ENCODE data around the gene NECAB2.
"Not testable (repeated sequence)": the region's sequence is repeated elsewhere in the genome, so short reads cannot be mapped to it uniquely, and the experiment has no call there.

The NECAB2 gene

DNA sequence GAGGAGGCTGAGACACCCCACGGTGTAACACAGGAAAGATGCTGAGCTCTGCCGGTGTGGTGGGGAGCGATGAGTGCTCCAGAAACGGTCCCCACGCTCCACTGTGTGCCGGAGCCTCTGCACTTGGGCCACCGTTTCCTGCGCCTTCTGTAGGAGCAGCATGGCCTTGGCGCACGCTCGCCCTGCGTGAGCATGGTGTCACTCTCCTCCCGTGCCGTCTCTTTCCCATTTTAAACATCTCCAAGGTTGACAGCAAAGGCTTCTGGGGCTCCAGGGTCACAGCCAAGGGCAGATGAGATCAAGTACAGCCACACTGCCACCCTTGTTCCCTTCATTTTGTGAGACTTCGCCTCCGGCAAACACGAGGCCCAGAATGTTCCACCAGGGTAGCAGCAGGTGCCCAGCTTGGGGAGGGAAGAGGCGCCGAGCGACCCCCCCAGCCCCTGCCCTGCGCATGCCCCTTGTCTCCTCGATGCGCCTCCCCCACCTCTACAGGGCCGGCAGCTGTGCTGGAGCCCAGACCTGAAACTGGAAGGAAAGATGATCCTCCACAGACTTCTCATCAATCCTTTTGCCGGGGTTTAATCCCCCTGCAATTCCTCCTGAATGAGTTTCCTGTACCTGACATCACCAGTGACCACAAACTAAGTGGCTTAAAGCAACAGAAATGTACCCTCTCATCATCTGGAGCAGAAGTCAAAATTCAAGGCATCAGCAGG, 34.9 kb upstream of the NECAB2 start:
- no peaks in the 10 kb centered on the region for H3K27me3 Mint-ChIP-seq

DNA sequence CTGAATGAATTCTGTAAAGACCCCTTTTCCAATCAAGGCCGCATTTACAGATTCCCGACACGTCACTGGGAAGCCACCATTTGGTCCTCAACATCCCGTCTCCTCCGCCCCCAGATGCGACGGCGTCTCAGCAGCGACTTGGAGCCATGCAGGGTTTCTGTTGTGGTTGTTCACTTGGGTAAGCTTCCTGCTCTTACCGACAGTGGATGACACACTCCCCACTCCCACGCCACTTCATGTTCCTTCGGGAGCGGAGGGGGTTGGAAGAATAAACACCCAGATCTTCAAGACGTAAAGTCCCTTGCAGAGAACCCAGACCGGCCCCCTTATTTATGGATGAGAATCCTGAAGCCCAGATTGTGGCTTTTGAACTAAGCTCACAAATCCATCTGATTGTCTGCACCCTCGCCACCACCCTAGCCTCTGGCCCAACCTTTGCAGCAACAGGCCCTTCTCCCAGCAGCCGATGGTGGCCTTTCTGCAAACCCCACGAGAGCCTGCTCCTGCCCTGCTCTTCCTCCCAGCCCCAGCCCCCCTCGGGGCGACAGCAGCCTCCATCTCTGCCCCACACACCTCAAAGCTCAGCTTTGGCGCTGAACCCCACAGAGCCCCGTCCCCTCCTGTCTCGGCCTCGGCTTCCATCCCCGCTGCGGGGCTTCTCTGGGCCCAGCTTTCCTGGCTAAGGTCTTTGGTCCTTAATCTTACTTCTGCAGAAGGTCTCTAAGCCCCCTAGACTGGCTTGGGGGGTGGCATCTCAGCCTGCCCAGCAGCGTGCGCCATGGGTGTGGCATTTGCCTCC, 34.0 kb upstream of the NECAB2 start:
- ATAC-seq (no peak), DNase-seq (no peak)
- H3K9me3 Mint-ChIP-seq = no peaks in the 10 kb centered on the region
- H3K27me3 Mint-ChIP-seq = no peaks in the 10 kb centered on the region
- H3K4me1 Mint-ChIP-seq = no peaks in the 10 kb centered on the region
- no peak overlapping the region for H3K27ac Mint-ChIP-seq
- no peak overlapping the region for H3K4me3 Mint-ChIP-seq
- H3K36me3 Mint-ChIP-seq (ENCODE audit: low read depth) = no peaks in the 10 kb centered on the region

More for the DNA sequence above, 34.9 kb upstream of the NECAB2 start:
- Mint-ChIP-seq H3K4me1 (no peaks in the 10 kb centered on the region), H3K36me3 (ENCODE audit: low read depth) (no peaks in the 10 kb centered on the region), H3K27ac (no peak overlapping the region), H3K4me3 (no peak overlapping the region), H3K9me3 (no peaks in the 10 kb centered on the region)
- DNase-seq (no peak), ATAC-seq (no peak)

DNA sequence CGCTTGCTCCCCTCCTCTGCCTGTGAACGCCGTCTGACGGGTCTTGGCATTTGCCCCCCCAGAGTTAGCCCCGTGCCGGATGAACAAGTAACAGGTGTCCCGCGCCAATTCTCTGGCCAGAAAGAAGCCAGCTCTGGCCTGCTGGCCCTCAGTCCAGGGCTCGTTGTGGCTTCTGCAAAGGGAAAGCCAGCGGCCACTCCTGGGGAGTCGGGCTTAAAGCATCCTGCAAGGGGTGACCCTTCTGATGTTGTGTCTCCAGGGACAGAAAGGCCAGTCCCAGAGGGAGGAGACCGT, 33.4 kb upstream of the NECAB2 start:
- no peak overlapping the region for H3K27ac Mint-ChIP-seq
- no peak for DNase-seq
- no peaks in the 10 kb centered on the region for H3K4me1 Mint-ChIP-seq

DNA sequence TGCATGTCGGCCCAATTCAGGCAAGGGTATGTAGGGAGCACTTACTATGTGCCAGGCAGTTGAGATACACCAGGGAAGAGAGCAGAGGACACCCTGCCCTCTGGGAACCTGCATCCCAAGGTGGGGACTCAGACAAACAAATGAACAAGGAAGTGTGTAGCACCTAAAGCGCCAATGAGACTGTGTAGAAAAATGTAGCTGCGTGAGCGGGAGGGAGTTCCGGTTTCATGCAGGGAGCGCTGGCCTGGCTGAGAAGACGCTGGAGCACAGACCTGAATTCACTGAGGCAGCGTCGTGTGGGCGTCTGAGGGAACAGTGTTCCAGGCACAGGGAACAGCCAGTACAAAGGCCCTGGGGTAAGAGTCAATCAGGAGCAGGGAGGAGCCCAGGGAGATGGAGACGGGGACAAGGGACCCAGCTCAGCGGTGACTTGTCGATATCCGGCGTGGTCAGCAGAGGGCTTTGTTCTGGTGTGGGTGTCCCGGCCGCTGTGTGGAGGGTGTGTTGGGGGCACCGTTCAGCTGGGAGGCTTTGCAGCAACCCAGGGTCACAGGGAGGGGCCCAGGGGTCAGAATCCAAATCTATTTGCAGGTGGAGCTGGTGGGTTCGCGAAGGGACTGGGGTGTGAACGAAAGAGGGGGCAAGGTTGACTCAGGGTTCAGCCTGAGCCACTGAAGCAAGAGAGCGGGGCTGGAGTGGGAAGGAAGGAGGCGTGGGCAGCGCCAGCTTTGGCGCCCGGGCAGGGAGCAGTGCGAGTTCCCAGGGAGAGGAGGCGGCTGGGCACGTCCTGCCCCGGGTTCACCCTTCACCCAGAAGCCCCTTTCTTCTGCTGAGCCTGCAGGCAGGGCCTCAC, 32.8 kb upstream of the NECAB2 start:
- Mint-ChIP-seq H3K27ac (no peak overlapping the region), H3K27me3 (no peaks in the 10 kb centered on the region)

More for the DNA sequence above, 33.4 kb upstream of the NECAB2 start:
- no peaks in the 10 kb centered on the region for H3K27me3 Mint-ChIP-seq
- no peaks in the 10 kb centered on the region for H3K9me3 Mint-ChIP-seq
- no peak for ATAC-seq
- H3K36me3 Mint-ChIP-seq (ENCODE audit: low read depth) = no peaks in the 10 kb centered on the region
- H3K4me3 Mint-ChIP-seq = no peak overlapping the region

DNA sequence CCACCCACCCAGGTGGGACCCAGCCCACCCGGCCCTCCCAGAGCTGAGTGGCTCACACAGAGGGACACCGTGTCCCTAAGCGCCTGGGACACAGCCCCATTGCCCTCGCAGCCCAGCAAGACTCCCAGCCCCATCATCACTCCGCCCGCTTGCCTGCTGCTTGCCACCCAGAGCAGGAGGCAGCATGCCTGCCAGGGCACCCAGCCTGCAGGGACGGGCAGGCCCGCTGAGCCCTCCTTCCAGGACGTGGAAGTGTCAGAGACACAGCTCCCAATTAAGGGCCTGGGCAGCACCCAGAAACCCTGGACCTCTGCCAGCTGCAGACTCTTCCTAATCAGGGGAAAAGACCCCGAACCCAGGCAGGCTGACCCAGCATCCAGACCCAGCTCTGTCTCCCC, 32.2 kb upstream of the NECAB2 start:
- ATAC-seq = no peak

More for the DNA sequence above, 32.8 kb upstream of the NECAB2 start:
- no peak for DNase-seq
- no peak for ATAC-seq
- no peak overlapping the region for H3K4me3 Mint-ChIP-seq
- H3K9me3 Mint-ChIP-seq = no peaks in the 10 kb centered on the region
- no peaks in the 10 kb centered on the region for H3K36me3 Mint-ChIP-seq (ENCODE audit: low read depth)
- H3K4me1 Mint-ChIP-seq = no peaks in the 10 kb centered on the region

DNA sequence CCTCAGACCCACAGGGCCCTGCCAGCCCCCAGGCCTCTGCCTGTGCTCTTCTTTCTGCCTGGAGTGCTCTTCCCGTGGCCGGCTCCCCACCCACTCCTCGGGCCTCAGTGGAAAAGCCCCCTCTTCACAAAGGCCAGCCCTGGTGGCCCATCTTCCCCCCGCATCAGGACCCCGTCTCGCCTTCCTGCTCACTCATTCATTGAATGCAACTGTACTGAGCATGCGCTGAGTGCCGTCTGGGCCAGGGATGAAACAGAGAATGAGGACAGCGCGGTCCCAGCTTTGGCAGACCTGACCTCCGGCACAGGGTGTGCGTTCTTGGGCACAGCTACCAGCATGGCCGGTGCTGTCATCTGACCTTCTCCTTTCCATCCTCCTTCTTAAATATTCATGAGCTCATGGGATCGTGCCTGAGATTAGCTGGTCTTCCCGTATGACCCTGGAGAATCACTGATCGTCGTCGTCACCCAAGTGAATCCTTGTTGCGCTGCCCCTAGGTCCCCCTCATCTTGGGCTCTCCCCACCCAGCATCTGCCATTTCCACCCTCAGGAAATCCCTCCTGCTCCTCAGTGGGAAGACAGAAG, 31.4 kb upstream of the NECAB2 start:
- Mint-ChIP-seq H3K27ac (no peak overlapping the region), H3K27me3 (no peaks in the 10 kb centered on the region), H3K4me1 (no peaks in the 10 kb centered on the region), H3K9me3 (no peaks in the 10 kb centered on the region), H3K36me3 (ENCODE audit: low read depth) (no peaks in the 10 kb centered on the region), H3K4me3 (no peak overlapping the region)
- DNase-seq = no peak
- no peak for ATAC-seq

More for the DNA sequence above, 32.2 kb upstream of the NECAB2 start:
- no peak overlapping the region for H3K27ac Mint-ChIP-seq
- H3K4me3 Mint-ChIP-seq = no peak overlapping the region
- H3K27me3 Mint-ChIP-seq = no peaks in the 10 kb centered on the region
- H3K9me3 Mint-ChIP-seq = no peaks in the 10 kb centered on the region
- no peaks in the 10 kb centered on the region for H3K4me1 Mint-ChIP-seq
- H3K36me3 Mint-ChIP-seq (ENCODE audit: low read depth) = no peaks in the 10 kb centered on the region
- no peak for DNase-seq

- Mint-ChIP-seq H3K36me3 (ENCODE audit: low read depth) (no peaks in the 10 kb centered on the region), H3K9me3 (no peaks in the 10 kb centered on the region), H3K4me1 (no peaks in the 10 kb centered on the region), H3K4me3 (no peak overlapping the region), H3K27ac (no peak overlapping the region), H3K27me3 (no peaks in the 10 kb centered on the region)
- DNase-seq (no peak), ATAC-seq (no peak)
Measured at GRCh38 chr16:83937267-83937666, 30.8 kb upstream of the NECAB2 start.

DNA sequence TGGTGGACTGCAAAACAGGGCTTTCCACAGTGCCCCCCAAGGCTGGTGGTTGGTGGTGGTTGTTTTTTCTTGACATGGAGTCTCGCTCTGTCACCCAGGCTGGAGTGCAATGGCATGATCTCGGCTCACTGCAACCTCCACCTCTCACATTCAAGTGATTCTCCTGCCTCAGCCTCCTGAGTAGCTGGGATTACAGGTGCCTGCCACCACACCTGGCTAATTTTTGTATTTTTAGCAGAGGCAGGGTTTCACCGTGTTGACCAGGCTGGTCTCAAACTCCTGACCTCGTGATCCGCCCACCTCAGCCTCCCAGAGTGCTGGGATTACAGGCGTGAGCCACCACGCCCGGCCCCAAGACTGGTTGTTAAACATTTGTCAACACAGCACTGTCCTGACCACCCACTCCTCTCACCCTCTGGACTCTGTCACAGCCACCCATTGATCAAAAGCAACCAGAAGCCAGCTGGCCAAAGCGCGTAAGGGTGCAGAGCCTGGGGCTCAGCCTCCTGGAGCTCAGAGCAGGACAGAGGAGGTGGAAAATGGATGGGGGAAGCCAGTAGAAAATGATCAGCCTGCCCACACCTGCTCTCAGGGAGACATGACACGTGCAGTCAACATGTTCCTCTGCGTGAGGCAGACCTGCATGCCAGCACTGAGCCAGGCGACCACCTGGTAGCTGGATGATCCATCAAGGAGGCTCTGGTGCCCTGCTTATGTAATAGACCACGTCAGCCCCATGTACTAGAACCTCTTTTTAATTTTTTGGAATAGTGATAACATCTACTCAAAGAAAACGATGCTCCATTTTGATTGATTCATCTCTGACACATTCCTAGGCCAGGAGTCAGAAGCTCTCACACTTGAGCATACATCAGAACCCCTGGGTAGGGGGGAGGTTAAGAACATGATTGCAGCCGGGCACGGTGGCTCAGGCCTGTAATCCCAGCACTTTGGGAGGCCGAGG, 29.8 kb upstream of the NECAB2 start:
- DNase-seq (no peak), ATAC-seq (no peak)
- Mint-ChIP-seq H3K4me3 (no peak overlapping the region), H3K27me3 (no peaks in the 10 kb centered on the region), H3K36me3 (ENCODE audit: low read depth) (no peaks in the 10 kb centered on the region), H3K9me3 (no peaks in the 10 kb centered on the region), H3K27ac (no peak overlapping the region), H3K4me1 (no peaks in the 10 kb centered on the region)

DNA sequence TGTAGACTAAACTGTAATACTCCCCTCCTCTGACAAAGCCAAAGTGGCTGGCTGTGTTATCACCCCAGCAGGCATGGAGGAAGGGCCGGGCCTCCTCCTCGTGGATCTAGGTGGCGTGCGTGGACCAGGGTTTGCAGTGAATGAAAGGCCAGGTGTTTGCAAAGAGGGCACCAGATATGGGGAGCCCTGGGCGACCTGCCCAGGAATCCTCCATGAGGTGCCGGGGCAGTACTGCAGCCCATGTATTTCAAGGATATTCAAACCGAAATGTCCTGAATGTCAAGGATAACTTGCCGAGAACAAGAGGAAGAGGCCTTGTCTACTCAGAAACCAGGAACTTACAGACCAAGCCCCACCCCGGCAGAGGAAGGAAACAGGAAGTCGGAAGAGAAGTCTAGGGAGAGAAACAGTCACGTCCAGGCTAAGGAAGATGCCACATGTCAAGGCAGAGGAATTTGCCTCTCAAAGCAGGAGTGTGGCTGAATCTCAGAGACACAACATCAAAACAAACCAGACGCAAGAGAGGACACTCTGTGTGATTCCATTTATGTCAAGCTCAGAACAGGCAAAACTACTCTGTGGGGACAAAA, 28.7 kb upstream of the NECAB2 start:
- H3K4me3 Mint-ChIP-seq = no peak overlapping the region
- no peaks in the 10 kb centered on the region for H3K9me3 Mint-ChIP-seq
- no peaks in the 10 kb centered on the region for H3K27me3 Mint-ChIP-seq
- H3K36me3 Mint-ChIP-seq (ENCODE audit: low read depth) = no peaks in the 10 kb centered on the region
- DNase-seq (no peak), ATAC-seq (no peak)
- no peak overlapping the region for H3K27ac Mint-ChIP-seq
- no peaks in the 10 kb centered on the region for H3K4me1 Mint-ChIP-seq

DNA sequence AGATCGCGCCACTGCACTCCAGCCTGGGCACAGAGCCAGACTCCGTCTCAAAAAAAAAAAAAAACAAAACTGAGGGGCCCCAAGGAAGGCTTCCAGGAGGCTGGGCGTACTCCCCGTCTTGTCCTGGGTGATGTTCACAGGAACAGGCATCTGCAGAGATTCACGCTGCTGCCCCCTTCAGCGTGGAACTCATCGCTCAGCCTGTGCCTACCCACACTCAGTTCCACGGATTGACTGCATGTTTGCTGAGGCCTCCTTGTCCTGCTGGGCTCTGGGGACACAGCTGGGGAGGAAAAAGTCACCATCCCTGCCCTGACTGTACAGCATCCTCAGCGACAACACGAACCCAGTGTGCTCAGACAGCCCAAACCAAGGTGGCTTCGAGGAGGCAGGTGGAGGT, 27.9 kb upstream of the NECAB2 start:
- no peaks in the 10 kb centered on the region for H3K36me3 Mint-ChIP-seq (ENCODE audit: low read depth)
- H3K27ac Mint-ChIP-seq = no peak overlapping the region
- no peak for DNase-seq
- no peaks in the 10 kb centered on the region for H3K9me3 Mint-ChIP-seq
- H3K4me1 Mint-ChIP-seq = no peaks in the 10 kb centered on the region
- H3K27me3 Mint-ChIP-seq = no peaks in the 10 kb centered on the region
- ATAC-seq = no peak
- no peak overlapping the region for H3K4me3 Mint-ChIP-seq

- Mint-ChIP-seq H3K9me3 (no peaks in the 10 kb centered on the region), H3K4me3 (no peak overlapping the region), H3K4me1 (no peaks in the 10 kb centered on the region), H3K27me3 (no peaks in the 10 kb centered on the region), H3K27ac (no peak overlapping the region), H3K36me3 (ENCODE audit: low read depth) (no peaks in the 10 kb centered on the region)
- DNase-seq (no peak), ATAC-seq (no peak)
Measured at GRCh38 chr16:83940630-83941378, 27.2 kb upstream of the NECAB2 start.

DNA sequence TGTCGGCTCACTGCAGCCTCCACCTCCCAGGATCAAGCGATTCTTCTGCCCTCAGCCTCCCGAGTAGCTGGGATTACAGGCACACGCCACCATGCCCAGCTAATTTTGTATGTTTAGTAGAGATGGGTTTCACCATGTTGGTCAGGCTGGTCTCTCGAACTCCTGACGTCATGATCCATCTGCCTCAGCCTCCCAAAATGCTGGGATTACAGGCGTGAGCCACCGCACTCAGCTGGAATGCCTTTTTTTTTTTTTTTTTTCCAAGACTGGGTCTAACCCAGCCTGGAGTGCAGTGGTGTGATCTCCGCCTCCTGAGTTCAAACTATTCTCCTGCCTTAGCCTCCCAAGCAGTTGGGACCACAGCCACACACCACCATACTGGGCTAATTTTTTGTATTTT, 26.5 kb upstream of the NECAB2 start:
- not testable (repeated sequence) for H3K27ac Mint-ChIP-seq; H3K4me3 Mint-ChIP-seq; H3K36me3 Mint-ChIP-seq (ENCODE audit: low read depth); H3K9me3 Mint-ChIP-seq; H3K27me3 Mint-ChIP-seq; H3K4me1 Mint-ChIP-seq; ATAC-seq; DNase-seq

GRCh38 chr16:83942074-83942473, 26.0 kb upstream of the NECAB2 start:
- ATAC-seq (no peak), DNase-seq (no peak)
- Mint-ChIP-seq H3K27ac (no peak overlapping the region), H3K9me3 (no peaks in the 10 kb centered on the region), H3K4me3 (no peak overlapping the region), H3K27me3 (no peaks in the 10 kb centered on the region), H3K4me1 (no peaks in the 10 kb centered on the region), H3K36me3 (ENCODE audit: low read depth) (no peaks in the 10 kb centered on the region)

All from activated naive CD8-positive, alpha-beta T cell treated with anti-CD3 and anti-CD28 coated beads, Interleukin-2, amount 50 U/mL, for 24 hours (primary cell).